Left ventricle myocardium inferior (tissue), 1 donor: ENCODE data around the gene RUNX2. TPM values are rescaled to one million over a fixed set of nuclear protein-coding genes. Genes with fewer than 3 reads are reported as not detected.

ENCODE experiments used
- DNase-seq: peaks from one replicate; pipeline ENCODE4 v3.0.0-alpha.2; 2020
- H3K27ac ChIP-seq: fragments of 200-600 bp; replicated peaks from 2 replicates; pipeline ENCODE4 v1.8.0; 2021
- H3K27me3 ChIP-seq: fragments of 200-600 bp; 2 replicates; pipeline ENCODE4 v1.8.0; 2021; ENCODE audit warnings: low read depth
- H3K36me3 ChIP-seq: fragments of 200-600 bp; 2 replicates; pipeline ENCODE4 v1.8.0; 2021
- H3K4me1 ChIP-seq: fragments of 200-600 bp; 2 replicates; pipeline ENCODE4 v1.8.0; 2021
- H3K4me3 ChIP-seq: fragments of 200-600 bp; 2 replicates; pipeline ENCODE4 v1.8.0; 2021; ENCODE audit warnings: mild to moderate bottlenecking, moderate library complexity
- H3K9me3 ChIP-seq: fragments of 200-600 bp; replicated peaks from 2 replicates; pipeline ENCODE4 v1.8.0; 2021
- CTCF ChIP-seq: fragments of 200-600 bp; IDR thresholded peaks from 2 replicates; pipeline ENCODE4 v1.8.0; 2021; ENCODE audit warnings: antibody characterized with exemption, mild to moderate bottlenecking, borderline replicate concordance
- intact Hi-C: fragments of 100-400 bp; cut with micrococcal nuclease; formaldehyde crosslinking; loops from one replicate; pipeline ENCODE4 v1.11.0; 2022
- total RNA-seq: library from RNA; stranded (reverse); fragmentation: NEBNext Ultra II Directional; extraction: Animal tissue kit (Norgen Biotek cat#: 25700); gene quantifications from one replicate; pipeline ENCODE4 v1.2.1, GENCODE V29; 2021
- donor health status: DM: no; HTN: yes; CAD: no; lungs with severe emphysema.

Gene RUNX2
- total RNA-seq, 1 donor from 2014 or later = 0.38 TPM

- no peak overlapping the region for H3K4me3 ChIP-seq
- no peaks in the 10 kb centered on the region for H3K27me3 ChIP-seq
- no peak overlapping the region for H3K27ac ChIP-seq
- no peaks in the 10 kb centered on the region for H3K4me1 ChIP-seq
- TF ChIP-seq CTCF = no peak
- no peaks in the 10 kb centered on the region for H3K36me3 ChIP-seq
- intact Hi-C loops = no loop called here
- H3K9me3 ChIP-seq = no peaks in the 10 kb centered on the region
- DNase-seq = no peak
Measured at GRCh38 chr6:45509426-45509825, 181.3 kb downstream of the RUNX2 start.

- Histone ChIP-seq H3K27me3 (no peaks in the 10 kb centered on the region), H3K4me3 (no peak overlapping the region), H3K9me3 (no peaks in the 10 kb centered on the region), H3K36me3 (no peaks in the 10 kb centered on the region), H3K27ac (no peak overlapping the region), H3K4me1 (no peaks in the 10 kb centered on the region)
- TF ChIP-seq CTCF = no peak
- no peak for DNase-seq
- intact Hi-C loops = no loop called here
Measured at GRCh38 chr6:45512717-45513116, 184.6 kb downstream of the RUNX2 start.

GRCh38 chr6:45513213-45513618 lies 185.1 kb downstream of the RUNX2 start:
- H3K27me3 ChIP-seq = no peaks in the 10 kb centered on the region
- no peak for TF ChIP-seq CTCF
- H3K27ac ChIP-seq = no peak overlapping the region
- H3K9me3 ChIP-seq = no peaks in the 10 kb centered on the region
- H3K4me1 ChIP-seq = no peaks in the 10 kb centered on the region
- intact Hi-C loops = no loop called here
- H3K4me3 ChIP-seq = no peak overlapping the region
- no peak for DNase-seq
- H3K36me3 ChIP-seq = no peaks in the 10 kb centered on the region

GRCh38 chr6:45513843-45514242 lies 185.7 kb downstream of the RUNX2 start:
- Histone ChIP-seq H3K27ac (no peak overlapping the region), H3K36me3 (no peaks in the 10 kb centered on the region), H3K9me3 (no peaks in the 10 kb centered on the region), H3K4me1 (no peaks in the 10 kb centered on the region), H3K27me3 (no peaks in the 10 kb centered on the region), H3K4me3 (no peak overlapping the region)
- TF ChIP-seq CTCF = no peak
- intact Hi-C loops = no loop called here
- no peak for DNase-seq

- no peak for TF ChIP-seq CTCF
- H3K4me1 ChIP-seq = no peaks in the 10 kb centered on the region
- H3K36me3 ChIP-seq = no peaks in the 10 kb centered on the region
- intact Hi-C loops = no loop called here
- no peak overlapping the region for H3K27ac ChIP-seq
- no peak overlapping the region for H3K4me3 ChIP-seq
- H3K9me3 ChIP-seq = no peaks in the 10 kb centered on the region
- no peaks in the 10 kb centered on the region for H3K27me3 ChIP-seq
- no peak for DNase-seq
Measured at GRCh38 chr6:45514454-45515230, 186.5 kb downstream of the RUNX2 start.
